Transverse colon (tissue), 4 donors: ENCODE data around the gene ATP1B1. TPM values are rescaled to one million over a fixed set of nuclear protein-coding genes. Genes with fewer than 3 reads are reported as not detected.

Experiments used
- DNase-seq: peaks from one replicate; pipeline ENCODE4 v3.0.0-alpha.2; 2019
- H3K27ac ChIP-seq, 4 donors: fragments of 200-600 bp; sonication (generic); 2 replicates each; pipeline ENCODE4 v1.5.1; 2016 to 2018; ENCODE audit warnings: inconsistent platforms in 4 of 4
- H3K27me3 ChIP-seq: fragments of 200-600 bp; sonication (generic); 2 replicates; pipeline ENCODE4 v1.5.1; 2017; ENCODE audit warnings: inconsistent platforms
- H3K36me3 ChIP-seq, 4 donors: fragments of 200-600 bp; sonication (generic); 2 replicates each; pipeline ENCODE4 v1.5.1; 2017 to 2019; ENCODE audit warnings: inconsistent platforms in 4 of 4
- H3K4me1 ChIP-seq, 4 donors: fragments of 200-600 bp; sonication (generic); 2 replicates each; pipeline ENCODE4 v1.5.1; 2017 to 2020; ENCODE audit warnings: inconsistent platforms in 4 of 4
- H3K4me3 ChIP-seq, 4 donors: fragments of 200-600 bp; sonication (generic); 1 replicate in 1 of 4; 2 replicates in 3 of 4; pipeline versions ENCODE4 v1.5.1 to v1.6.1; 2017 to 2019; ENCODE audit warnings: inconsistent platforms in 4 of 4
- H3K9me3 ChIP-seq, 2 donors: fragments of 200-600 bp; sonication (generic); 2 replicates each; pipeline ENCODE4 v1.5.1; 2017 to 2019; ENCODE audit warnings: inconsistent platforms in 2 of 2
- EP300 ChIP-seq: sonication (generic); formaldehyde crosslinking; IDR thresholded peaks from one replicate; pipeline ENCODE4 v1.6.1; 2017; ENCODE audit warnings: antibody characterized with exemption, low read depth
- POLR2A ChIP-seq: fragments of 450-650 bp; IDR thresholded peaks from one replicate; pipeline ENCODE4 v1.6.1; 2016; ENCODE audit warnings: antibody characterized with exemption, mild to moderate bottlenecking, moderate library complexity
- POLR2AphosphoS5 ChIP-seq, 3 donors: sonication (generic); formaldehyde crosslinking; IDR thresholded peaks; one replicate each; pipeline ENCODE4 v1.6.1; 2016; ENCODE audit warnings: antibody characterized with exemption in 3 of 3
- WGBS, 2 donors: methylation state at CpG; one replicate each; pipeline ENCODE4 v1.1.5; 2018; ENCODE audit warnings: low coverage in 1 of 2; 5-methylcytosine and 5-hydroxymethylcytosine counted together
- in situ Hi-C, 4 donors: fragments of 200-750 bp; cut with MboI; loops; one replicate each; pipeline versions ENCODE4 v1.15.0 to v1.15.1; 2017; ENCODE audit warnings: low sequenced_read_pairs in 3 of 4, low pct_ligation_motif_present in 1 of 4, low pct_unique_long_range_greater_than_20kb in 1 of 4
- intact Hi-C: fragments of 100-400 bp; cut with DNase I; formaldehyde crosslinking; loops from one replicate; pipeline ENCODE4 v1.15.1; 2023; ENCODE audit warnings: low total_unique reads
- total RNA-seq, 4 donors: library from RNA; depleted of rRNA; stranded (reverse); fragments of >200 nt; gene quantifications; one replicate each; pipeline ENCODE4 v1.1.0, GENCODE V29; 2016
- TF ChIP-seq, protein P1 (sequence below), 5 experiments: fragments of 200-600 bp in 3 of 5; fragments of 450-650 bp in 2 of 5; sonication (generic) in 3 of 5; IDR thresholded peaks; 1 replicate in 2 of 5; 2 replicates in 3 of 5; pipeline ENCODE4 v1.5.1; 2016 to 2017; ENCODE audit warnings: antibody characterized with exemption in 5 of 5, inconsistent platforms in 3 of 5, mild to moderate bottlenecking in 2 of 5, moderate library complexity in 1 of 5

The ATP1B1 gene
- total RNA-seq, 4 donors from 2014 or later, result 82.8 to 493 (median 375) TPM

GRCh38 chr1:169090900-169091311 lies 15.6 kb upstream of the ATP1B1 start:
- Histone ChIP-seq H3K4me3 (no peak overlapping the region), H3K36me3 (no peaks in the 10 kb centered on the region), H3K27me3 (no peaks in the 10 kb centered on the region), H3K9me3 (no peaks in the 10 kb centered on the region), H3K4me1 (peaks cover 0 to 24% (median 13%) of the 10 kb centered on the region in 4 donors), H3K27ac (no peak overlapping the region)
- DNase-seq, result no peak
- in situ Hi-C loops (no loop called here), intact Hi-C loops (no loop called here)
- TF ChIP-seq POLR2A (no peak), POLR2AphosphoS5 (IDR thresholded peaks at IDR 0.05) (no peak), EP300 (no peak)
- TF ChIP-seq, protein P1, sequence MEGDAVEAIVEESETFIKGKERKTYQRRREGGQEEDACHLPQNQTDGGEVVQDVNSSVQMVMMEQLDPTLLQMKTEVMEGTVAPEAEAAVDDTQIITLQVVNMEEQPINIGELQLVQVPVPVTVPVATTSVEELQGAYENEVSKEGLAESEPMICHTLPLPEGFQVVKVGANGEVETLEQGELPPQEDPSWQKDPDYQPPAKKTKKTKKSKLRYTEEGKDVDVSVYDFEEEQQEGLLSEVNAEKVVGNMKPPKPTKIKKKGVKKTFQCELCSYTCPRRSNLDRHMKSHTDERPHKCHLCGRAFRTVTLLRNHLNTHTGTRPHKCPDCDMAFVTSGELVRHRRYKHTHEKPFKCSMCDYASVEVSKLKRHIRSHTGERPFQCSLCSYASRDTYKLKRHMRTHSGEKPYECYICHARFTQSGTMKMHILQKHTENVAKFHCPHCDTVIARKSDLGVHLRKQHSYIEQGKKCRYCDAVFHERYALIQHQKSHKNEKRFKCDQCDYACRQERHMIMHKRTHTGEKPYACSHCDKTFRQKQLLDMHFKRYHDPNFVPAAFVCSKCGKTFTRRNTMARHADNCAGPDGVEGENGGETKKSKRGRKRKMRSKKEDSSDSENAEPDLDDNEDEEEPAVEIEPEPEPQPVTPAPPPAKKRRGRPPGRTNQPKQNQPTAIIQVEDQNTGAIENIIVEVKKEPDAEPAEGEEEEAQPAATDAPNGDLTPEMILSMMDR (IDR thresholded peaks at IDR 0.05), result no peak
- 72 to 73% methylated on average over 3 to 4 of the region's 4 CpGs for WGBS, 2 donors

DNA sequence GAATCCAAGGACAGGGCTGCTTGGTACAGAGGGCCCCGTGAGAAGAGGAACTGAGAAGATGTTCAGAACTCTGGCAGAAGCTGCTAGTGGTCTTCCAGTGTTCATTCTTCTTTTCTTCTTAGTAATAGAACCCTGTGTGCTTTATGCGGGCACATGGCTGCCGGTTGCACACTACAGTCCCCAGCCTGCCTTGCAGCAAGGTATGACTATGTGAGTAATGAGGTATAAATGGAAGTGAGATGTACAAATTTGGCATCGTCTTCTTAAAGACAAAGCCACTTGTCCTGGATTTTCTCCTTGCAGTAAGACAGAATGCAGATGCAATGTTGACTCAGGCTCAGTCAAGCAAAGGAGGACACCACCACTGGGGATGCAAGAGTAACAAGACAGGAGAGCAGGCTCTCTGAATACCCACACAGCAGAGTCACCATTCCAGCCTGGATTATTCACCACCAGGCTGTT lies 15.0 kb upstream of the ATP1B1 start:
- 60 to 69% methylated on average over 2 to 4 of the region's 4 CpGs for WGBS, 2 donors
- no peaks in the 10 kb centered on the region for H3K9me3 ChIP-seq

GRCh38 chr1:169092399-169092798 lies 14.1 kb upstream of the ATP1B1 start:
- no peaks in the 10 kb centered on the region for H3K27me3 ChIP-seq
- no peak overlapping the region for H3K27ac ChIP-seq
- DNase-seq, result no peak
- H3K4me3 ChIP-seq, result no peak overlapping the region
- TF ChIP-seq, protein P1 (IDR thresholded peaks at IDR 0.05), result no peak
- TF ChIP-seq POLR2A (no peak), POLR2AphosphoS5 (IDR thresholded peaks at IDR 0.05) (no peak), EP300 (no peak)
- no peaks in the 10 kb centered on the region for H3K36me3 ChIP-seq
- in situ Hi-C loops (no loop called here), intact Hi-C loops (no loop called here)
- 91 to 100% methylated on average over 2 of the region's 2 CpGs for WGBS, 2 donors
- H3K4me1 ChIP-seq, result peaks cover 0 to 13% (median 5%) of the 10 kb centered on the region in 4 donors
- H3K9me3 ChIP-seq, result no peaks in the 10 kb centered on the region

More for the DNA sequence above, 15.0 kb upstream of the ATP1B1 start:
- intact Hi-C loops, result no loop called here
- H3K4me1 ChIP-seq, result peaks cover 0 to 22% (median 11%) of the 10 kb centered on the region in 4 donors
- DNase-seq, result no peak
- no peak overlapping the region for H3K27ac ChIP-seq
- H3K27me3 ChIP-seq, result no peaks in the 10 kb centered on the region
- no peak overlapping the region for H3K4me3 ChIP-seq
- H3K36me3 ChIP-seq, result no peaks in the 10 kb centered on the region
- in situ Hi-C loops, result no loop called here
- TF ChIP-seq POLR2AphosphoS5 (IDR thresholded peaks at IDR 0.05) (no peak), POLR2A (no peak), EP300 (no peak)
- TF ChIP-seq, protein P1 (IDR thresholded peaks at IDR 0.05), result no peak

DNA sequence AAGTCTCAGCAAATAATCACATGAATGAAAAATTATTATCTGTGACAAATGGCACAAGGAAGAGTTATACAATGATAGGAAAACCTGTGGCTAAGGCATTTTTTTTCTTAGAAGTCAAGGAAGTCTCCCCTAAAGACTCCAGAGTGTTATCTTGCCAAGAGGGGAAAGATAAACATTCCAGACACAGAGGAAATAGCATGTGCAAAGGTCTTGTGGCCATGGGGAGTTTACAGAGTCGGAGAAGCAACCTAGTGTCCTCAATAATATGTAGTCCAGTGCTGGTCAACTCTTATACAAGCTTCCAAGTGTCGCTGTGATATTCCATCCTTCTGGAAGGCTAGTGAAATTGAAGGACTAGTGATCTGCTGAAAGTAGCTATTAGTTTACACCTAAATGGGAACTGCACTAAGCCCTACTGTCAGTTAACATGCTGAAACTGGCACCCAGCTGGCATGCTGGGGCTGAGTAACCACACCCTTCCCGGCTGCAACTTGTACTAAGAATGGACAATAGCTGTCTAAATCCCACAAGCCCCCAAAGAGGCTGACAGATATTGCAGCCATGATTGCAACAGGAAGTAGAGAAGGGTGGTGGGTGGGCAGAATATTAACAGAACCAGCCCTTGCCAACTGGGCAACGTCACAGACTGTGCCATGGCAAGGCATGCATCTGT lies 11.5 kb upstream of the ATP1B1 start:
- in situ Hi-C loops, result no loop called here
- Histone ChIP-seq H3K4me1 (peaks cover 0 to 7% (median 0%) of the 10 kb centered on the region in 4 donors), H3K27me3 (no peaks in the 10 kb centered on the region), H3K36me3 (no peaks in the 10 kb centered on the region), H3K4me3 (no peak overlapping the region), H3K9me3 (no peaks in the 10 kb centered on the region), H3K27ac (peak overlapping the region in 1 of 4 donors; percentile 42)
- TF ChIP-seq, protein P1 (IDR thresholded peaks at IDR 0.05), result no peak
- no peak for TF ChIP-seq EP300
- TF ChIP-seq POLR2AphosphoS5 (IDR thresholded peaks at IDR 0.05), result no peak
- TF ChIP-seq POLR2A, result no peak
- 57 to 70% methylated on average over 3 to 4 of the region's 4 CpGs for WGBS, 2 donors
- DNase-seq, result peak; percentile 27
- intact Hi-C loops, result no loop called here
